Keratinocyte (primary cell): Measurements from ENCODE around the gene EXOC3L1. TPM values are rescaled to one million over a fixed set of nuclear protein-coding genes. Genes with fewer than 3 reads are reported as not detected.

ENCODE experiments used
- DNase-seq: peaks from one replicate; pipeline ENCODE4 v3.0.0-alpha.2; 2011; ENCODE audit warnings: low read depth, missing footprints, low spot score
- FAIRE-seq: peaks from 2 replicates; lab custom pipeline; 2011; peaks lifted over from hg19 to GRCh38; lab: Jason Lieb, UNC
- H2AFZ ChIP-seq: 2 replicates; pipeline ENCODE4 v1.6.0; 2012; ENCODE audit warnings: low read length, control low read depth, inconsistent platforms; ENCODE audit not compliant: control insufficient read depth
- H3K27ac ChIP-seq: 2 replicates; pipeline ENCODE4 v1.5.1; 2011; ENCODE audit warnings: low read length; ENCODE audit not compliant: control insufficient read depth, insufficient read depth
- H3K27me3 ChIP-seq: 3 replicates; pipeline ENCODE4 v1.6.0; 2011; ENCODE audit warnings: low read length; ENCODE audit not compliant: control insufficient read depth, insufficient read depth; ENCODE audit errors: extremely low read depth
- H3K36me3 ChIP-seq, 2 experiments: 2 replicates in 1 of 2; 3 replicates in 1 of 2; pipeline ENCODE4 v1.5.1; 2011; ENCODE audit warnings: low read length in 2 of 2, mild to moderate bottlenecking in 1 of 2; ENCODE audit not compliant: control insufficient read depth in 2 of 2, insufficient read depth in 2 of 2; ENCODE audit errors: extremely low read depth in 1 of 2
- H3K4me1 ChIP-seq: 3 replicates; pipeline ENCODE4 v1.5.1; 2011; ENCODE audit warnings: low read length; ENCODE audit not compliant: control insufficient read depth, insufficient read depth; ENCODE audit errors: extremely low read depth
- H3K4me2 ChIP-seq: 3 replicates; pipeline ENCODE4 v1.6.0; 2011; ENCODE audit warnings: low read depth, low read length; ENCODE audit not compliant: control insufficient read depth, insufficient read depth; ENCODE audit errors: extremely low read depth
- H3K4me3 ChIP-seq, 3 experiments: fragments of 200-600 bp in 1 of 3; sonication (generic) in 1 of 3; 2 replicates in 2 of 3; 3 replicates in 1 of 3; pipeline ENCODE4 v1.5.1; 2011 to 2016; ENCODE audit warnings: low read length in 3 of 3, mild to moderate bottlenecking in 3 of 3, control low read depth in 2 of 3, inconsistent platforms in 1 of 3, low read depth in 1 of 3, mixed read lengths in 1 of 3, mixed run types in 1 of 3, moderate library complexity in 1 of 3; ENCODE audit not compliant: control insufficient read depth in 2 of 3, insufficient read depth in 2 of 3; ENCODE audit errors: extremely low read depth in 1 of 3
- H3K79me2 ChIP-seq: 2 replicates; pipeline ENCODE4 v1.6.0; 2012; ENCODE audit warnings: low read length; ENCODE audit not compliant: control insufficient read depth, insufficient read depth
- H3K9ac ChIP-seq: 3 replicates; pipeline ENCODE4 v1.6.0; 2011; ENCODE audit warnings: low read length; ENCODE audit not compliant: control insufficient read depth, insufficient read depth; ENCODE audit errors: extremely low read depth
- H3K9me1 ChIP-seq: 3 replicates; pipeline ENCODE4 v1.6.0; 2011; ENCODE audit warnings: low read length; ENCODE audit not compliant: control insufficient read depth, insufficient read depth; ENCODE audit errors: extremely low read depth
- H3K9me3 ChIP-seq: 2 replicates; pipeline ENCODE4 v1.5.1; 2012; ENCODE audit warnings: low read depth, low read length; ENCODE audit not compliant: control insufficient read depth
- H4K20me1 ChIP-seq: 3 replicates; pipeline ENCODE4 v1.6.0; 2011; ENCODE audit warnings: low read length; ENCODE audit not compliant: control insufficient read depth, insufficient read depth; ENCODE audit errors: extremely low read depth
- CTCF ChIP-seq, 3 experiments: IDR thresholded peaks in 1 of 3; conservative IDR thresholded peaks in 1 of 3; optimal IDR thresholded peaks in 1 of 3; 2 replicates in 2 of 3; 3 replicates in 1 of 3; pipeline versions ENCODE3 to v1.5.1; 2011; ENCODE audit warnings: low read length in 3 of 3, mild to moderate bottlenecking in 3 of 3, moderate library complexity in 2 of 3, control low read depth in 1 of 3, inconsistent platforms in 1 of 3; ENCODE audit not compliant: insufficient read depth in 2 of 3; ENCODE audit errors: extremely low read depth in 1 of 3
- EZH2 ChIP-seq: IDR thresholded peaks from one replicate; pipeline ENCODE4 v1.6.1; 2012; ENCODE audit warnings: inconsistent platforms, mild to moderate bottlenecking, low read length, moderate library complexity
- dilution Hi-C: fragments of 300-500 bp; cut with MboI; formaldehyde crosslinking; loops from one replicate; pipeline ENCODE4 v1.7.0; 2020; ENCODE audit warnings: low sequenced_read_pairs; ENCODE audit not compliant: extremely low pct_ligation_motif_present
- polyA plus RNA-seq, 5 experiments: library from polyadenylated mRNA; depleted of rRNA in 3 of 5; stranded (reverse) in 3 of 5; stranded (forward) in 1 of 5; unstranded in 1 of 5; fragments of >200 nt; gene quantifications; 1 replicate in 1 of 5; 2 replicates in 3 of 5; 3 replicates in 1 of 5; pipeline versions ENCODE4 v1.2.1 to v1.2.3, GENCODE V29; 2011 to 2012; ENCODE audit warnings: missing spikeins in 2 of 5, low read depth in 1 of 5, low replicate concordance in 1 of 5

The EXOC3L1 gene
- polyA plus RNA-seq, 1 donor (not counting 4 experiments of a cell fraction or from before 2014, with no cell fraction given), result not detected

- H3K9me1 ChIP-seq, result peaks cover 4% of the 10 kb centered on the region
- H3K4me2 ChIP-seq, result no peak overlapping the region
- H2AFZ ChIP-seq, result no peak overlapping the region
- no peak for DNase-seq
- dilution Hi-C loops, result no loop called here
- H3K9me3 ChIP-seq, result no peaks in the 10 kb centered on the region
- H3K4me1 ChIP-seq, result peaks cover 28% of the 10 kb centered on the region
- H4K20me1 ChIP-seq, result peaks cover 4% of the 10 kb centered on the region
- FAIRE-seq, result no peak
- no peak overlapping the region for H3K9ac ChIP-seq
- peaks cover 53% of the 10 kb centered on the region for H3K79me2 ChIP-seq
- peaks cover 33 to 48% of the 10 kb centered on the region in 2 experiments for H3K36me3 ChIP-seq
- H3K27me3 ChIP-seq, result no peaks in the 10 kb centered on the region
- H3K4me3 ChIP-seq, result no peak overlapping the region
- no peak overlapping the region for H3K27ac ChIP-seq
- TF ChIP-seq EZH2 (no peak), CTCF (optimal IDR thresholded peaks at IDR 0.05 in 1 of 3, IDR thresholded peaks at IDR 0.05 in 1 of 3, conservative IDR thresholded peaks at IDR 0.05 in 1 of 3; ENCODE audit: extremely low read depth in 1 of 3, insufficient read depth in 2 of 3, low read length in 3 of 3) (no peak)
Observed at GRCh38 chr16:67196881-67197280, 6.9 kb upstream of the EXOC3L1 start.

- no peaks in the 10 kb centered on the region for H3K27me3 ChIP-seq
- TF ChIP-seq EZH2 (no peak), CTCF (optimal IDR thresholded peaks at IDR 0.05 in 1 of 3, IDR thresholded peaks at IDR 0.05 in 1 of 3, conservative IDR thresholded peaks at IDR 0.05 in 1 of 3; ENCODE audit: extremely low read depth in 1 of 3, insufficient read depth in 2 of 3, low read length in 3 of 3) (no peak)
- H2AFZ ChIP-seq, result no peak overlapping the region
- peaks cover 52% of the 10 kb centered on the region for H3K79me2 ChIP-seq
- H3K4me3 ChIP-seq, result no peak overlapping the region
- dilution Hi-C loops, result no loop called here
- no peak overlapping the region for H3K9ac ChIP-seq
- no peak overlapping the region for H3K27ac ChIP-seq
- FAIRE-seq (no peak), DNase-seq (no peak)
- H3K36me3 ChIP-seq, result peaks cover 29 to 48% of the 10 kb centered on the region in 2 experiments
- no peak overlapping the region for H3K4me2 ChIP-seq
- H3K9me1 ChIP-seq, result peaks cover 3% of the 10 kb centered on the region
- no peaks in the 10 kb centered on the region for H3K9me3 ChIP-seq
- peaks cover 4% of the 10 kb centered on the region for H4K20me1 ChIP-seq
- H3K4me1 ChIP-seq, result peaks cover 34% of the 10 kb centered on the region
Observed at GRCh38 chr16:67195676-67196075, 5.7 kb upstream of the EXOC3L1 start.
